Choroid plexus epithelial cell (primary cell): ENCODE results near the gene METTL21C.
A peak's percentile ranks its signal among the peaks of the same experiment; 100 is the strongest.

ENCODE experiments used
- DNase-seq: peaks from one replicate; pipeline ENCODE4 v3.0.0-alpha.2; 2010; ENCODE audit warnings: low read depth
- H3K4me3 ChIP-seq: 2 replicates; pipeline ENCODE4 v1.5.1; 2011; ENCODE audit warnings: low read depth, mild to moderate bottlenecking, control low read depth, low read length, moderate library complexity
- CTCF ChIP-seq: conservative IDR thresholded peaks from 2 replicates; pipeline ENCODE4 v1.5.1; 2011; ENCODE audit warnings: low read depth, mild to moderate bottlenecking, control low read depth, inconsistent platforms, low read length, moderate library complexity

Gene METTL21C

DNA sequence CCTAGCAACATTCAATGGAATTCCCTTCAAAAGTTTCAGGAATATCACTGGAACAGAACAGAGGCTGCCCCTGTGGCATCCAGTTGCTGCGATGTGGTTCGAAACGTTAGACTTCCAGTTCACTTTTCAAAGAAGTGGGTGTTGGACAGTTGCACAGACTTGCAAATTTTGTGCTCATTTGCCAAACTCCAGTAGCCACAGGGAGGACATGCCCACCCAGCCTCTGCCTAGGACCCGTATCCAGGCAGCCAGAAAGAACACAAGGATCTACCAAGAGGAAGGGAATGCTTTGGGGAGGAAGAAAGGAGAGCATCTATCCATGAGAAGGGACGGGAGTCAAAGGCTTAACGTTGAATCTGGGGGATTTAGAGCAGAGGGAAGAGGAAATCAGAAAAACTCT lies at the start of gene METTL21C:
Gene METTL21C (minus strand): TSS at position 108 of the 400 bp plus-strand sequence. CDS start 546 bp downstream, outside the sequence.
- H3K4me3 ChIP-seq = no peak within 1 kb of the TSS
- TF ChIP-seq CTCF = no peak

GRCh38 chr13:102742506-102742905 lies 47.7 kb upstream of the METTL21C start:
- no peak for TF ChIP-seq CTCF
- no peak overlapping the region for H3K4me3 ChIP-seq
- no peak for DNase-seq

More for the DNA sequence above, at the start of gene METTL21C:
- DNase-seq = no peak

GRCh38 chr13:102742101-102742500 lies 47.3 kb upstream of the METTL21C start:
- DNase-seq = peak; percentile 8
- TF ChIP-seq CTCF = no peak
- no peak overlapping the region for H3K4me3 ChIP-seq

- H3K4me3 ChIP-seq = peak overlapping the region; percentile 12
- peak; percentile 87 for DNase-seq
- peak; percentile 9 for TF ChIP-seq CTCF
Observed at GRCh38 chr13:102729560-102730270, 34.9 kb upstream of the METTL21C start.

DNA sequence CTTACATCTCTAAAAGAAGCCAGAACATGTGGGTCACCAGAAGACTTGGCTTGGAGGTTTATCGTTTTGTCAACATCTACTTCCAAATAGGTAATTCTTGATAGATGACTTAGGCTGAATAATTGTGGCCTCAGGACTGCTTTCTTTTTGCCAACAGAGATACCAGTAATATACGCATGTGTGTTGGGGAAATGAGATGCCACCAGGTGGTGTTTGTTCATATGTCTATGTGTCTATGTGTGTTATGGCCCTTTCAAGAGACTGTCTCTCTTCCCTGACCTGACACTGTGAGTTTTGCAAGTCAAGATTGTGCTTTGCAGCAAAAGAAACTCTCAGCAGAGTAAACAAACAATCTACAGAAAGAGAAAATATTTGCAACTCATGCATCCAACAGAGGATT lies 31.6 kb upstream of the METTL21C start:
- peak; percentile 28 for DNase-seq
- TF ChIP-seq CTCF = peak; percentile 14
- H3K4me3 ChIP-seq = no peak overlapping the region

DNA sequence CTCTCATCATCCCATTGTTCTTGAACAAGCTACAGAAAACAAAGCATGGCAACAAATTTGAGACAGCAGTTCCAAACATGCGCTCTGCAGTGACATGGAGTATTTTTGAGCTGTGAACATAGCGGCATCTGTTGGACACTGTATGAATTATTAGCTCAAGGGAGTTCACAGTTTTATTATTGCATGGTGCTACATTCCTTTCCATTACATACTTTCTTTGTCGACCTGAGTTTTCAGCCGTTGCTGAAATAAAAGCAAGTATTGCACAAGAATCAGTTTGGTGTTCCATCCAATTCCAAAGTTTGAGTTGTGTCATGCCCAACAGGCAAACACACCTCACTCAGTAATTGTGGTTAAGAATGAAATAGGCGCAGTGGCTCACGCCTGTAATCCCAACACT lies 30.1 kb upstream of the METTL21C start:
- TF ChIP-seq CTCF = peak; percentile 74
- DNase-seq = peak; percentile 90

GRCh38 chr13:102721800-102722231 lies 27.0 kb upstream of the METTL21C start:
- peak; percentile 60 for DNase-seq
- no peak for TF ChIP-seq CTCF

More for the DNA sequence above, 30.1 kb upstream of the METTL21C start:
- no peak overlapping the region for H3K4me3 ChIP-seq

More at GRCh38 chr13:102721800-102722231, 27.0 kb upstream of the METTL21C start:
- no peak overlapping the region for H3K4me3 ChIP-seq
